GM12864 (cell line): ENCODE results near the gene SERPINA9.

ENCODE experiments used
- DNase-seq: peaks from one replicate; pipeline ENCODE4 v3.0.0-alpha.2; 2011; ENCODE audit warnings: low read depth
- H3K4me3 ChIP-seq: 2 replicates; pipeline ENCODE4 v1.5.1; 2011; ENCODE audit warnings: mild to moderate bottlenecking, low read depth, low read length, control low read depth
- TF ChIP-seq, protein P1 (sequence below): IDR thresholded peaks from 2 replicates; pipeline ENCODE4 v1.5.1; 2011; ENCODE audit warnings: low read depth, mild to moderate bottlenecking, moderate library complexity, low read length, control low read depth, inconsistent platforms; ENCODE audit errors: missing control alignments

The SERPINA9 gene

DNA sequence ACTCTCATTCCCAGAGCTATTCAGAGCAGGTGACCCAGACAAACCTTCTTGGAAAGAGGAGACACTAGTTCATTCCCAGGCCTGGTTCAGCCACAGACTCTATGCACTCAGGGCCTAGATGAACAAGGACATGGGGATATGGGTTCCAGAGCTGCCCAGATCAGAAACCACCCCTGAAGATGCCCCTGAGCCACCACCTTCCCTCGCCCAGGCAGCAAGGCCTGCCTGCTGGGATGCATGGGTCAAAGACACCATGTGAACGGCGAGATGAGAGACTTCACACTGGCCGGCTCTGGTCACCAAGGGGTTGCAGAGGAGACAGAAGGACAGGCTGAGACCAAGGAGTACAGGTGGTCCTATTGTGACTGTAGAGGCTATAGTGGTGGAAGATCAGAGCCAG, 29.2 kb upstream of the SERPINA9 start:
- no peak for DNase-seq
- H3K4me3 ChIP-seq: no peak overlapping the region
- TF ChIP-seq, protein P1, sequence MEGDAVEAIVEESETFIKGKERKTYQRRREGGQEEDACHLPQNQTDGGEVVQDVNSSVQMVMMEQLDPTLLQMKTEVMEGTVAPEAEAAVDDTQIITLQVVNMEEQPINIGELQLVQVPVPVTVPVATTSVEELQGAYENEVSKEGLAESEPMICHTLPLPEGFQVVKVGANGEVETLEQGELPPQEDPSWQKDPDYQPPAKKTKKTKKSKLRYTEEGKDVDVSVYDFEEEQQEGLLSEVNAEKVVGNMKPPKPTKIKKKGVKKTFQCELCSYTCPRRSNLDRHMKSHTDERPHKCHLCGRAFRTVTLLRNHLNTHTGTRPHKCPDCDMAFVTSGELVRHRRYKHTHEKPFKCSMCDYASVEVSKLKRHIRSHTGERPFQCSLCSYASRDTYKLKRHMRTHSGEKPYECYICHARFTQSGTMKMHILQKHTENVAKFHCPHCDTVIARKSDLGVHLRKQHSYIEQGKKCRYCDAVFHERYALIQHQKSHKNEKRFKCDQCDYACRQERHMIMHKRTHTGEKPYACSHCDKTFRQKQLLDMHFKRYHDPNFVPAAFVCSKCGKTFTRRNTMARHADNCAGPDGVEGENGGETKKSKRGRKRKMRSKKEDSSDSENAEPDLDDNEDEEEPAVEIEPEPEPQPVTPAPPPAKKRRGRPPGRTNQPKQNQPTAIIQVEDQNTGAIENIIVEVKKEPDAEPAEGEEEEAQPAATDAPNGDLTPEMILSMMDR: no peak

DNA sequence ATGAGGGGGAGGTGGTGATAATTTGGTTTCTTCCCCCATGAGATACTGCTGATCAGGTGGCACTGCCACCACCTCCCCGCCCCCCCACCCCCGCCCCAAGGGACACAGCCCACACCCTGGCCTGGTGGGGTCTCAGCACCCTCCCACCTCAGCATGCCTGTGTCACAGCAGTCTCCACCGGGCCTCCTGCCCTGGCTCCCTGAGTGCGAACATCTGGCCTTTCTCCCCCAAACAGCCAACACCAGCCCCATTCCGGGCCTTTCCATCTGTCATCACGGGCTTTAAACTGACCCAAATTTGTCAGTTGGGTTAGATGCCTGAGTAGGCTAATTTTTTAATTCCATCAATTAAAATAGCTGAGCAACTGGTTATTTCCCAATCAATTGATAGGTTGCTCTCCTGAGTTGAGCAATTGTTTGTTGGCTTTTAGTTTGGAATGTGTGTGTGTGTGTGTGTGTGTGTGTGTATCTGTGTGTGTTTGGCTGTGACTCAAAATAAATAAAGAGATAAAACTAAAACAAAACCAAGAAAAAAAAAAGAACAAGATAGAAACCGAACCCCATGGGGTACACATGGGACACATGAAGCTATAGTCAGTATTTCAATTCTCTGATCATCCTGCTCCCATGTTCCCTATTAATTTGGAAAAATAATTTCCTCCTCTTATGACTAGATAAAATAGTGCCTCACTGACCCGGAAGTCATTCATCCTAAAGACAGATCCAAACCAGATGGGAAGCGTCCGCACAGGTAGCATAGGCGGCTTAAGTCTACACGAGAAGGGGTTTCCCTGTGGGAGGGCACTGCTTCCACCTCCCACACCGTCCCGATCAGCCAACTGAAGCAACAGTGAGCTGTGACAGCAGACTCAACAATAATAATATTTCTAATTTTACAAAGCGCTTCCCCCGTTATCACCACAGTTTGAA, 25.9 kb upstream of the SERPINA9 start:
- DNase-seq: no peak
- TF ChIP-seq, protein P1: no peak
- H3K4me3 ChIP-seq: no peak overlapping the region

DNA sequence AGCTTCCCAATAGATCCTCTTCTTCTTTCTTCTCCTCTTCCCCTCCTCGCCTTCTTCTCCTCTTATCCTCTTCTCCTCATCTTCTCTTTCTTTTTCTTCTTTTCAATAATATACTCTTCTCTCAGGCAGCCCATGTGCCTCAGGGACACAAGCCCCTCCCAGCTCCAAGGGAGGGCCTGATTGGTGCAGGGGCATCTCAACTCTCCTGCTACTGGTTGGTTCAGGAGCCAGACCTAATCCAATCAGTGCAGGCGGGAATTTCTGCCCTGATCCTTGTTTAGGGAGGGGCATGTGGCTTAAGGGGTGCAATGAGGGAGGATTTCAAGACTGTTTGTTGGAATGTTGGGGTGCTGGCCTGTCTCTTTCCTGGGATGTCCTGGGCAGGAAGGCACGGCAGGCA, 24.3 kb upstream of the SERPINA9 start:
- TF ChIP-seq, protein P1: no peak
- no peak for DNase-seq
- H3K4me3 ChIP-seq: no peak overlapping the region

DNA sequence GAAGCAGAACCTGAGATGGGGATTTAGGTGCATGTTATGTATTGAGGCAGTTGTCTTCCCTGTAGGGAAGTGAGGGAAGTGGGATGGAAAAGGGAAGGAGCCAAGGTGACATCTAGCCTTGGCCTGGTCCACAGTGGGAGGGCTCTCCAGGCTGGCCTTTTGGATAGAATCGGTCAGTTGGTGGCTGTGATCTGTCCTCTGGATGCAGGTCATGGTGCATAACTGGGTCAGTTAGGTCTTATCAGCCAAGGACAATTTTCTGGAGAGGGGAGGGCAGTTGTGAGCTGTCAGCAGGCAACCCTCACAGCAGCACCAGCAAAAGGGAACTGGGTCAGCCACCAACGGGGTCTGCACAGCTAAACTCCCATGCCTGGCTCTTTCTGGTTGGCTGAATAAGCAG, 23.7 kb upstream of the SERPINA9 start:
- no peak overlapping the region for H3K4me3 ChIP-seq
- TF ChIP-seq, protein P1: no peak
- DNase-seq: no peak

DNA sequence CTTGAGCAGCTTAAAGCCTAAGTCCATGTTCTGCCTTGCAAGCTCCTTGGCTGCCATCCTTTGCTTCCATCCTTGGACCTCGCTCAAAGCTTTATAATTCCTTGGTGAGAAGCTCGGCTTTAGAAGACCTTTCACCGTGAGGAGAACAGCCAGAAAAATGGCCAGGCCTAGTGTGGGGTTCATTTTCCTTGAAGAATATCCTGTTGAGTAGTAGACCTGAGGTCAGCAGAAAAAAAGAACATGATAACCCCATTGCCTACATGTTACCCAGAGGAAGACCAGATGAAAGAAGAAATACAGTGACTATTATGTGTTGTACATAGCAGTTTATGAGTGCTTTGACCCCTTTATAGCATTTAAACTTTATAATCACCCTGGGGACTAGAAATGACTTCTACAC, 22.2 kb upstream of the SERPINA9 start:
- TF ChIP-seq, protein P1: no peak
- H3K4me3 ChIP-seq: no peak overlapping the region
- DNase-seq: no peak

DNA sequence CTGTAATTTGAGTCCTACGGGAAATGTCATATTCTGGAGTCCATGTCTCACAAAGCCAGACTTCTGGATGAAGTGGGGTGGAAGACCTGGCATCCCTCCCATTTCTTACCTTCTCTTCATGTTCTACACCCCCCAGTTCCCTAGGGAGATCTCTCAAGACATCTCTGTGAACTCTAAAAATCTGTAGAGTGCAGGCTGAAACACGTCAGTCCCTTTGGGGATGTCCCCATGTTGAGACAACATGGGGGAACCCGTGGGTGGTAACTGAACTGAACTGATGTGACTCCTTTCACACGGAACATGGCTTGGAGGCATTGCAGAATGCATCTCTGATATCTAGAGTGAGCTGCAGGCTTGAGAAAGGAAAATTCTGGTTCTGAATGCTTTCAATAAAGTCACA, 18.1 kb upstream of the SERPINA9 start:
- no peak overlapping the region for H3K4me3 ChIP-seq
- DNase-seq: no peak
- TF ChIP-seq, protein P1: no peak

DNA sequence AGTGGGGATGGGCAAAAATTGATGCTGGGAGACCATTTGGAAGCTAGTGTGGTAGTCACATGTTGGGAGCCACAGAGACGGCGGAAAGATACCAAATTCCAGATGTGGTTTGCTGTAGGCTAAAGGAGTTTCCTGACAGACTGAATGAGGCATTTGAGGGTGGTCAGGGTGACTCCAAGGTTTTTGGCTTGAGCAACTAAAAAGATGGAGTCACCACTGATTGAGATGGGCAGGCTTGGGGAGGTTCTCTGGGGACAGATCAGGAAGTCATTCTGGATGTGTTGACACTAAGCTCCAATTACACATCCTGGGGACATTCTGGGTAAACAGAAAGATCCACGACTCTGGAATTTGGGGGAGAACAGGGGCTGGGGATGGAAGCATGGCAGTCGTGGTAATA, 15.5 kb upstream of the SERPINA9 start:
- TF ChIP-seq, protein P1: no peak
- no peak overlapping the region for H3K4me3 ChIP-seq
- DNase-seq: no peak
